Activated CD4-positive, alpha-beta T cell treated with anti-CD3 and anti-CD28 coated beads for 36 hours (primary cell): ENCODE results near the gene NOTCH4. TPM values are rescaled to one million over a fixed set of nuclear protein-coding genes. Genes with fewer than 3 reads are reported as not detected.
"Not testable (repeated sequence)": the region's sequence is repeated elsewhere in the genome, so short reads cannot be mapped to it uniquely, and the experiment has no call there.

ENCODE experiments used
- ATAC-seq: fragments of 200-7000 bp; cut with Tn5 transposase; one replicate; pipeline ENCODE4 v1.10.0; 2021; ENCODE audit warnings: mild to moderate bottlenecking, moderate library complexity
- CTCF ChIA-PET: fragments of 350-600 bp; sonication (Branson Sonifier 250); formaldehyde crosslinking; loops from one replicate; lab custom pipeline; 2021; ENCODE audit warnings: antibody characterized with exemption; lab: Charles Lee
- POLR2A ChIA-PET: fragments of 350-600 bp; sonication (Branson Sonifier 250); formaldehyde crosslinking; loops from one replicate; lab custom pipeline; 2021; ENCODE audit warnings: antibody characterized with exemption, inconsistent platforms; lab: Charles Lee
- DNase-seq: peaks from one replicate; pipeline ENCODE4 v3.0.0-alpha.2; 2020
- H3K27ac Mint-ChIP-seq: one replicate; pipeline ENCODE4 v1.8.0; 2021; ENCODE audit warnings: mixed read lengths
- H3K27me3 Mint-ChIP-seq: one replicate; pipeline ENCODE4 v1.8.0; 2021; ENCODE audit warnings: mixed read lengths
- H3K36me3 Mint-ChIP-seq: one replicate; pipeline ENCODE4 v1.8.0; 2021; ENCODE audit warnings: low read depth, mixed read lengths
- H3K4me1 Mint-ChIP-seq: one replicate; pipeline ENCODE4 v1.8.0; 2021; ENCODE audit warnings: mixed read lengths
- H3K4me3 Mint-ChIP-seq: one replicate; pipeline ENCODE4 v1.8.0; 2021; ENCODE audit warnings: mild to moderate bottlenecking, moderate library complexity, mixed read lengths
- H3K9me3 Mint-ChIP-seq: one replicate; pipeline ENCODE4 v1.8.0; 2021; ENCODE audit warnings: low read depth, mixed read lengths
- intact Hi-C, 2 experiments: fragments of 100-400 bp; cut with DNase I in 1 of 2; cut with micrococcal nuclease in 1 of 2; formaldehyde crosslinking; loops; one replicate each; pipeline versions ENCODE4 v1.14.2 to v1.15.1; 2022 to 2024; cut with DNase I, micrococcal nuclease
- total RNA-seq, 2 experiments: library from RNA; stranded (reverse); gene quantifications; one replicate each; pipeline ENCODE4 v1.2.3, GENCODE V29; 2021

Gene NOTCH4
- total RNA-seq, 2 experiments from 2014 or later: 0.69 to 1.1 TPM

- DNase-seq (no peak), ATAC-seq (no peak)
- POLR2A ChIA-PET: no interaction called here
- intact Hi-C loops: no loop called here
- no peak overlapping the region for H3K4me3 Mint-ChIP-seq
- H3K27ac Mint-ChIP-seq: no peak overlapping the region
- no peaks in the 10 kb centered on the region for H3K9me3 Mint-ChIP-seq
- H3K27me3 Mint-ChIP-seq: no peaks in the 10 kb centered on the region
- H3K4me1 Mint-ChIP-seq: no peaks in the 10 kb centered on the region
- H3K36me3 Mint-ChIP-seq: no peaks in the 10 kb centered on the region
- CTCF ChIA-PET: interaction anchor here (0.6 to 0.9 kb wide), 2 partner anchors 11 to 909 kb away, joined by 3 read pairs; no protein-coding TSS in a partner anchor
Measured at GRCh38 chr6:32216998-32217397, 6.9 kb downstream of the NOTCH4 start.

- no peaks in the 10 kb centered on the region for H3K27me3 Mint-ChIP-seq
- no peaks in the 10 kb centered on the region for H3K36me3 Mint-ChIP-seq
Measured at GRCh38 chr6:32216285-32216684, 7.6 kb downstream of the NOTCH4 start.

DNA sequence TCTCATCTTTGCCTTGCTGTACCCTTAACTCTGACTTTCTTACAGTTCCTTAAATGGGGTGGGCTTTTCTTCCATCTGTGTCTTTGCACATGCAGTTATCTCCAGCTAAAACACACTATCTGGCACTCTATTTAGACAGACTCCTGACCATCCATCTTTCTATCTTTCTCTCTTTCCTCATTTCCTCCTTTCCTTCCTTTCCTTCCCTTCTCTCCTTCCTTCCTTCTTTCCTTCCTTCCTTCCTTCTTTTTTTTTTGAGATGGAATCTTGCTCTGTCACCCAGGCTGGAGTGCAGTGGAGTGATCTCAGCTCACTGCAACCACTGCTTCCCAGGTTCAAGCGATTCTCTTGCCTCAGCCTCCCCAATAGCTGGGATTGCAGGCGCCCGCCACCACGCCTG, 8.2 kb downstream of the NOTCH4 start:
- no peak for ATAC-seq
- no peak for DNase-seq
- H3K9me3 Mint-ChIP-seq: no peaks in the 10 kb centered on the region
- intact Hi-C loops: no loop called here
- no peaks in the 10 kb centered on the region for H3K4me1 Mint-ChIP-seq
- no peak overlapping the region for H3K27ac Mint-ChIP-seq
- H3K36me3 Mint-ChIP-seq: no peaks in the 10 kb centered on the region
- POLR2A ChIA-PET: no interaction called here
- no peaks in the 10 kb centered on the region for H3K27me3 Mint-ChIP-seq
- CTCF ChIA-PET: no interaction called here
- H3K4me3 Mint-ChIP-seq: no peak overlapping the region

More at GRCh38 chr6:32216285-32216684, 7.6 kb downstream of the NOTCH4 start:
- ChIA-PET POLR2A (no interaction called here), CTCF (no interaction called here)
- intact Hi-C loops: no loop called here
- no peak overlapping the region for H3K4me3 Mint-ChIP-seq
- H3K27ac Mint-ChIP-seq: no peak overlapping the region
- no peak for ATAC-seq
- H3K4me1 Mint-ChIP-seq: no peaks in the 10 kb centered on the region
- DNase-seq: no peak
- no peaks in the 10 kb centered on the region for H3K9me3 Mint-ChIP-seq

- Mint-ChIP-seq H3K4me1 (no peaks in the 10 kb centered on the region), H3K36me3 (no peaks in the 10 kb centered on the region), H3K9me3 (no peaks in the 10 kb centered on the region), H3K27ac (no peak overlapping the region), H3K27me3 (no peaks in the 10 kb centered on the region), H3K4me3 (no peak overlapping the region)
- ChIA-PET POLR2A (no interaction called here), CTCF (no interaction called here)
- intact Hi-C loops: no loop called here
- ATAC-seq (no peak), DNase-seq (no peak)
Measured at GRCh38 chr6:32214126-32214525, 9.7 kb downstream of the NOTCH4 start.

GRCh38 chr6:32213649-32214048, 10.2 kb downstream of the NOTCH4 start:
- Mint-ChIP-seq H3K27me3 (no peaks in the 10 kb centered on the region), H3K27ac (no peak overlapping the region), H3K9me3 (no peaks in the 10 kb centered on the region), H3K36me3 (no peaks in the 10 kb centered on the region), H3K4me1 (no peaks in the 10 kb centered on the region), H3K4me3 (no peak overlapping the region)
- CTCF ChIA-PET: no interaction called here
- ATAC-seq (no peak), DNase-seq (no peak)
- POLR2A ChIA-PET: no interaction called here
- intact Hi-C loops: no loop called here

GRCh38 chr6:32212076-32212760, 11.6 kb downstream of the NOTCH4 start:
- DNase-seq: no peak
- ChIA-PET POLR2A (no interaction called here), CTCF (no interaction called here)
- no peak overlapping the region for H3K4me3 Mint-ChIP-seq
- ATAC-seq: no peak
- H3K36me3 Mint-ChIP-seq: no peaks in the 10 kb centered on the region
- no peak overlapping the region for H3K27ac Mint-ChIP-seq
- H3K4me1 Mint-ChIP-seq: no peaks in the 10 kb centered on the region
- H3K9me3 Mint-ChIP-seq: no peaks in the 10 kb centered on the region
- intact Hi-C loops: no loop called here
- no peaks in the 10 kb centered on the region for H3K27me3 Mint-ChIP-seq

DNA sequence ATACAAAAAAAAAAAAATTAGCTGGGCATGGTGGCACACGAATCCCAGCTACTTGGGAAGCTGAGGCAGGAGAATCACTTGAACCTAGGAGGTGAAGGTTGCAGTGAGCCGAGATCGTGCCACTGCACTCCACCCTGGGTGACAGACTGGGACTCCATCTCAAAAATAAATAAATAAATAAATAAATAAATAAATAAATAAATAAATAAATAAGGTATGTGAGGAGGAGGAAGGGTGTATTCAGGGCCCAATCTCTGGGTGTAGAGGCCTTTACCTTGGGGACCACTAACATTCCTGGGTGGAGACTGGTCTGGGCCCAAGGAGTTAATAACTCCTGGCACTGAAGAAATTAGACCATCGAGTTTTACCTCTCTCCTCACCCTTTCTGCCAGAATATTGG, 12.4 kb downstream of the NOTCH4 start:
- H3K4me3 Mint-ChIP-seq, H3K27ac Mint-ChIP-seq, H3K36me3 Mint-ChIP-seq, CTCF ChIA-PET, H3K9me3 Mint-ChIP-seq, H3K4me1 Mint-ChIP-seq, H3K27me3 Mint-ChIP-seq, DNase-seq, POLR2A ChIA-PET, intact Hi-C loops, ATAC-seq: not testable (repeated sequence)

GRCh38 chr6:32210191-32210601, 13.7 kb downstream of the NOTCH4 start:
- no peak overlapping the region for H3K4me3 Mint-ChIP-seq
- H3K9me3 Mint-ChIP-seq: no peaks in the 10 kb centered on the region
- H3K36me3 Mint-ChIP-seq: no peaks in the 10 kb centered on the region
- ATAC-seq: no peak
- no peaks in the 10 kb centered on the region for H3K27me3 Mint-ChIP-seq
- intact Hi-C loops: no loop called here
- H3K27ac Mint-ChIP-seq: no peak overlapping the region
- ChIA-PET POLR2A (interaction anchor here (0.7 kb wide), 1 partner anchor 13 kb away, joined by 3 read pairs; no protein-coding TSS in a partner anchor), CTCF (no interaction called here)
- no peaks in the 10 kb centered on the region for H3K4me1 Mint-ChIP-seq
- DNase-seq: no peak

DNA sequence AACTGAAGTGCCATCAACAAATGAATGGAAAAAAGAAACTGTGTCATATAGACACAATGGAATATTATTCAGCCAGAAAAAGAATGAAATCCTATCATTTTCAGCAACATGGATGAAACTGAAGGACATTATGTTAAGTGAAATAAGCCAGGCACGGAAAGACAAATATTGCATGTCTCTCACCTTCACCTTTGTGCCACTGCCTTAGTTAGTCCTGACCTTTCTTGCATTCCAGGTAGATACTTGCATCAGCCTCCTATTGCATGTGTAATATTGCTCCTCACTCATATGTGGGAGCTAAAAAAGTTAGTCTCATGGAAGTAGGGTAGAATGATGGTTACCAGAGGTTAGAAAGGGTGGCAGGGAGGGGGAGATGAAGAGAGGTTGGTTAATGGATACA, 14.9 kb downstream of the NOTCH4 start:
- Mint-ChIP-seq H3K27ac (no peak overlapping the region), H3K4me1 (no peaks in the 10 kb centered on the region), H3K36me3 (no peaks in the 10 kb centered on the region), H3K27me3 (no peaks in the 10 kb centered on the region), H3K4me3 (no peak overlapping the region), H3K9me3 (no peaks in the 10 kb centered on the region)
- intact Hi-C loops: no loop called here
- POLR2A ChIA-PET: no interaction called here
- CTCF ChIA-PET: no interaction called here
- DNase-seq: no peak
- no peak for ATAC-seq

DNA sequence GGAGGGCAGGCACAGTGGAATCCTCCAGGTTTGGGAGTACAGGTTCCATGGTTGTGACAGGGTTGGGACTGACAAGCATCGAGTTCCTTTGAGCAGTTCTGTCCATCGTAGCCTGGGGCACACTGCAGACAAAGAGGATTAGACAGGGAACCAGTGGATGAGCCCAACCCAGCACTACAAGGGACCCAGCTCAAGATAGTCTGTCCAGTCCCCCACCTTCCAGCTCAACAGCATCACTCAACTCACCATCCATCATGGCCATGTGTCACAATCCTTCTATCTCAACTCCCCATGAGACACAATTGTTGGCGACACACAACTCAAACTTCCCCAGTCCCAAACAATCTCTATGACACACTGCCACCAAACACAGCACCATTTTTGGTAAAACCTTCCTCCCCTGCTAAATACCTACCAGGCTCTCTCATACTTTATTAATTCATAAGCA, 19.6 kb downstream of the NOTCH4 start:
- Mint-ChIP-seq H3K9me3 (no peaks in the 10 kb centered on the region), H3K36me3 (no peaks in the 10 kb centered on the region), H3K27ac (no peak overlapping the region), H3K4me1 (no peaks in the 10 kb centered on the region), H3K27me3 (no peaks in the 10 kb centered on the region), H3K4me3 (no peak overlapping the region)
- DNase-seq (no peak), ATAC-seq (no peak)
- POLR2A ChIA-PET: no interaction called here
- CTCF ChIA-PET: no interaction called here
- intact Hi-C loops: no loop called here

DNA sequence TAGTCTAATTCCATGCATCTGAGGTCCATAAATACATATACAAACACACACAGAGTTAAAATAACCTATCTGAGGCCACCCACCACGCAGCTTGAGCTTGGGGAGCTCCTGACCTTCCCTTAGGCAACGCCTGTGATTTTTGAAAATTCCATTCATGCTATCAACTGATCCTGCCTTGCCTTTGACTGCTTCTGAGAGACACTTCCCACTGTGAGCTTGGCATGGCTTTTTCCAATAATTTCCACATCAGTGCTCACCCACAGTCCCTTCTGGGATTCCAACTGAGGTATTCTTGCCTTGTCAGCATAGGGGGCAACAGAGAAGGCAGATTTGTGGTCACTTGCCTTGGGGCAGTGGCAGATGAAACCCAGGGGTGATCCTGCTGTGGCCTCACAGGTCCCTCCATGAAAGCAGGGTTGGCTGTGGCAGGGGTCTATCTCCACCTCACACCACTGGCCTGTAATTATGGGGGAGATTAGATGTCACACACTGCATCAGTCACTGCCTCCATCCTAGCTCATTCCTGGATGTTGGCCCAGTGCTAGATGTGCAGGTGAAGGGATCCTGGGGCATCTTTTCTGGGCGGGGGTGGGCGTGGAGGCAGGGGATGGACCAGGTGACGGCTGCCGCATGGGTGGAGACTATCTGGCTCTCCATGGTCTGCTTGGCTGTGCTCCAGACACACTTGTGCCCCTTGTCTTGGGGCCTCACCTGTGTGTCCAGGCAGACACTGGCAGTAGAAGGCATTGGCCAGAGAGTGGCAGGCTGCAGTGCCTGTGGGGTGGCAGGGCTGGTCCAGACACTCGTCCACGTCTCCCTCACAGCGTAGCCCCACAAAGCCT, 20.2 kb downstream of the NOTCH4 start:
- POLR2A ChIA-PET: no interaction called here
- H3K4me3 Mint-ChIP-seq: no peak overlapping the region
- no peak overlapping the region for H3K27ac Mint-ChIP-seq
- ATAC-seq (no peak), DNase-seq (no peak)
- intact Hi-C loops: no loop called here
- H3K36me3 Mint-ChIP-seq: no peaks in the 10 kb centered on the region
- CTCF ChIA-PET: interaction anchor here (0.7 kb wide), 1 partner anchor 395 kb away, joined by 3 read pairs; no protein-coding TSS in a partner anchor
- H3K9me3 Mint-ChIP-seq: no peaks in the 10 kb centered on the region
- H3K4me1 Mint-ChIP-seq: no peaks in the 10 kb centered on the region
- no peaks in the 10 kb centered on the region for H3K27me3 Mint-ChIP-seq

DNA sequence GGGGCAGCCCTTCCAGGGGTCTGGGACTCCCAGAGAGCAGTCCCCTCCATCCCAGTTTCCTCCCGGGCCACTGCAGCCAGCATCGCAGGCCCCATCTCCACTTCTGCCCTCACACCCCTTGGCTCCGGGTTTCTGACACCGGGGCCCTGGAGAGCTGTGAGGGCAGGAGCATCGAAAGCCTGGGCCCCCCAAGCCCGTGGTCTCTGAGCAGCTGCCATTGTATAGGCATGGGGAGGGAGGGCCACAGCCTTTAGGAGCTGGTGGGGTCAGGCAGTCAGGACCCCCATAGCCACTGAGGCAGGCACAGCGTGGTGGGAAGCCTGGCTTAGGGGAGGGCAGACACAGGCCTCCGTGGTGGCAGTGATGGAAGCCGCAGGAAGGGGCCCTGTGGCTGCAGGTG, 21.7 kb downstream of the NOTCH4 start:
- DNase-seq: no peak
- ATAC-seq: no peak
- Mint-ChIP-seq H3K4me3 (no peak overlapping the region), H3K27ac (no peak overlapping the region), H3K36me3 (no peaks in the 10 kb centered on the region), H3K4me1 (no peaks in the 10 kb centered on the region), H3K27me3 (no peaks in the 10 kb centered on the region), H3K9me3 (no peaks in the 10 kb centered on the region)
- ChIA-PET POLR2A (no interaction called here), CTCF (no interaction called here)
- intact Hi-C loops: no loop called here
